SU-DHL-6 (cell line): ENCODE measurements around the gene CTDSPL2.

Experiments
- EZH2phosphoT487 ChIP-seq: fragments of 200-600 bp; sonication (generic), shearing (Covaris generic); conservative IDR thresholded peaks from 2 replicates; pipeline ENCODE4 v1.6.1; 2018; ENCODE audit warnings: mild to moderate bottlenecking, antibody characterized with exemption, low read length, moderate library complexity, mixed read lengths
- TF ChIP-seq, protein P1 (sequence below): fragments of 200-600 bp; sonication (generic); IDR thresholded peaks from one replicate; pipeline ENCODE4 v1.5.1; 2017; ENCODE audit warnings: antibody characterized with exemption, mild to moderate bottlenecking, low read length, moderate library complexity; ENCODE audit not compliant: insufficient read depth, poor library complexity, severe bottlenecking

GRCh38 chr15:44550734-44551133, 123.3 kb downstream of the CTDSPL2 start:
- TF ChIP-seq, protein P1, sequence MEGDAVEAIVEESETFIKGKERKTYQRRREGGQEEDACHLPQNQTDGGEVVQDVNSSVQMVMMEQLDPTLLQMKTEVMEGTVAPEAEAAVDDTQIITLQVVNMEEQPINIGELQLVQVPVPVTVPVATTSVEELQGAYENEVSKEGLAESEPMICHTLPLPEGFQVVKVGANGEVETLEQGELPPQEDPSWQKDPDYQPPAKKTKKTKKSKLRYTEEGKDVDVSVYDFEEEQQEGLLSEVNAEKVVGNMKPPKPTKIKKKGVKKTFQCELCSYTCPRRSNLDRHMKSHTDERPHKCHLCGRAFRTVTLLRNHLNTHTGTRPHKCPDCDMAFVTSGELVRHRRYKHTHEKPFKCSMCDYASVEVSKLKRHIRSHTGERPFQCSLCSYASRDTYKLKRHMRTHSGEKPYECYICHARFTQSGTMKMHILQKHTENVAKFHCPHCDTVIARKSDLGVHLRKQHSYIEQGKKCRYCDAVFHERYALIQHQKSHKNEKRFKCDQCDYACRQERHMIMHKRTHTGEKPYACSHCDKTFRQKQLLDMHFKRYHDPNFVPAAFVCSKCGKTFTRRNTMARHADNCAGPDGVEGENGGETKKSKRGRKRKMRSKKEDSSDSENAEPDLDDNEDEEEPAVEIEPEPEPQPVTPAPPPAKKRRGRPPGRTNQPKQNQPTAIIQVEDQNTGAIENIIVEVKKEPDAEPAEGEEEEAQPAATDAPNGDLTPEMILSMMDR, result no peak
- TF ChIP-seq EZH2phosphoT487, result no peak
